Measurements from ENCODE around the gene TERT.

DNA sequence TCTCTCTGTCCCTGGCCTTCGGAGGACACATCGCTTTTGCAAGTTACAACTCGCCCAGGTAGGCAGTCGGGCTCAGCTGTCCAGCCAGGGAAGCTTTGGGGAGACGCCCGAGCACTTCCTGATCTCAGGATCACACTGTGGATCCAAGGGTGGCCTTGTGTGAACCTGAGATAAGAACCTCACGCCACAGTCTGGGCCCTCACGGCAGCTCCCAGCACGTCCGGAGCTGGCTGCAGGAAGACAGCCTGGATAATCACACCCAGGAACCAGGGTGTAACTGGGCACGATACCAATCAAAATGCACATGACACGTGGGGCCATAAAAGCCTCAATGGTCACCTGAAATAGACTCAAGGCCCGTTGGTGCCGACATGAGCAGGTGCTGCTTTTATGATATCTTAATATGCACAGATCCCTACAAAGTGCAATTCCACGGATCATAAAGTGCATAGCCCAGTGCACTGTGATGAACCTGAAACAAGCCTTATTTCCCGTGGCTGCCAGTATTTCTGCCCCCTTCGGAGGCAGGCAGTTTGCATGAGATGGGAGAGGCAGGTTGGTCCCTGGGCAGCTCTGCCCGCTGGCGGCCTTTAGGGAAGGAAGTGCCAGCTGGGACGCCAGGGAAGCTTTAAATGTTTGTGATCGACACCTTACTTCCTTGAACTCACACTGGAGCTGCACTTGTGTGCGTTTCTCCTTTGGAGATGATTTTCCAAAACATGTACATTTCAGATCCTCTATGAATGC is 55.2 kb downstream of the TERT start:
- TF ChIP-seq, protein P1, sequence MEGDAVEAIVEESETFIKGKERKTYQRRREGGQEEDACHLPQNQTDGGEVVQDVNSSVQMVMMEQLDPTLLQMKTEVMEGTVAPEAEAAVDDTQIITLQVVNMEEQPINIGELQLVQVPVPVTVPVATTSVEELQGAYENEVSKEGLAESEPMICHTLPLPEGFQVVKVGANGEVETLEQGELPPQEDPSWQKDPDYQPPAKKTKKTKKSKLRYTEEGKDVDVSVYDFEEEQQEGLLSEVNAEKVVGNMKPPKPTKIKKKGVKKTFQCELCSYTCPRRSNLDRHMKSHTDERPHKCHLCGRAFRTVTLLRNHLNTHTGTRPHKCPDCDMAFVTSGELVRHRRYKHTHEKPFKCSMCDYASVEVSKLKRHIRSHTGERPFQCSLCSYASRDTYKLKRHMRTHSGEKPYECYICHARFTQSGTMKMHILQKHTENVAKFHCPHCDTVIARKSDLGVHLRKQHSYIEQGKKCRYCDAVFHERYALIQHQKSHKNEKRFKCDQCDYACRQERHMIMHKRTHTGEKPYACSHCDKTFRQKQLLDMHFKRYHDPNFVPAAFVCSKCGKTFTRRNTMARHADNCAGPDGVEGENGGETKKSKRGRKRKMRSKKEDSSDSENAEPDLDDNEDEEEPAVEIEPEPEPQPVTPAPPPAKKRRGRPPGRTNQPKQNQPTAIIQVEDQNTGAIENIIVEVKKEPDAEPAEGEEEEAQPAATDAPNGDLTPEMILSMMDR (conservative IDR thresholded peaks at IDR 0.05; ENCODE audit: low read length) = no peak
- TF ChIP-seq EZH2phosphoT487 (IDR thresholded peaks at IDR 0.05; ENCODE audit: borderline replicate concordance, low read depth, low read length) = no peak
